ENCODE data around the gene ROCK1. TPM values are rescaled to one million over a fixed set of nuclear protein-coding genes. Genes with fewer than 3 reads are reported as not detected.

The ROCK1 gene
- total RNA-seq, 2 donors from 2014 or later: 59.4 to 63.4 TPM

GRCh38 chr18:21074336-21075323 lies 37.0 kb downstream of the ROCK1 start:
- H3K36me3 Mint-ChIP-seq: no peaks in the 10 kb centered on the region
- no peak for ATAC-seq
- DNase-seq (ENCODE audit: low spot score in 2 of 2): no peak
- peak overlapping the region; percentile 9 to 74 for H3K27ac Mint-ChIP-seq
- H3K9me3 Mint-ChIP-seq: no peaks in the 10 kb centered on the region

- no peak for DNase-seq (ENCODE audit: low spot score in 2 of 2)
- H3K27ac Mint-ChIP-seq: no peak overlapping the region
- no peaks in the 10 kb centered on the region for H3K9me3 Mint-ChIP-seq
- no peak for ATAC-seq
- peaks cover 0 to 2% of the 10 kb centered on the region in 2 donors for H3K36me3 Mint-ChIP-seq
These were observed 38.4 kb downstream of the ROCK1 start for GRCh38 chr18:21073180-21073579.

DNA sequence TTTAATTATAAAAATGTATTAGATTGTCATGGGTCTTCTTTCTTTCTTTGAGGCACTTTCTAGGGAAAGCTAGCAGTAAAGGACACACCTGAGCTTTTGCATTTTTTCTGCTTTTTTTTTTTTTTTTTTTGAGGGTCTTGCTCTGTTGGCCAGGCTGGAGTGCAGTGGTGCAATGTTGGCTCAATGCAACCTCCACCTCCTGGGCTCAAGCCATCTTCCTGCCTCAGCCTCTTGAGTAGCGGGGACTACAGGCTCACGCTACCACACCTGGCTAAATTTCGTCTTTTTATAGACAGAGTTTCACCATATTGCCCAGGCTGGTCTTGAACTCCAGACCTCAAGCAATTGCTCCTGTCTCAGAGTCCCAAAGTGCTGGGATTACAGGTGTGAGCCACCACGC lies 40.5 kb downstream of the ROCK1 start:
- DNase-seq (ENCODE audit: low spot score in 2 of 2): no peak
- Mint-ChIP-seq H3K36me3 (peaks cover 0 to 5% of the 10 kb centered on the region in 2 donors), H3K27ac (no peak overlapping the region), H3K9me3 (no peaks in the 10 kb centered on the region)
- no peak for ATAC-seq

DNA sequence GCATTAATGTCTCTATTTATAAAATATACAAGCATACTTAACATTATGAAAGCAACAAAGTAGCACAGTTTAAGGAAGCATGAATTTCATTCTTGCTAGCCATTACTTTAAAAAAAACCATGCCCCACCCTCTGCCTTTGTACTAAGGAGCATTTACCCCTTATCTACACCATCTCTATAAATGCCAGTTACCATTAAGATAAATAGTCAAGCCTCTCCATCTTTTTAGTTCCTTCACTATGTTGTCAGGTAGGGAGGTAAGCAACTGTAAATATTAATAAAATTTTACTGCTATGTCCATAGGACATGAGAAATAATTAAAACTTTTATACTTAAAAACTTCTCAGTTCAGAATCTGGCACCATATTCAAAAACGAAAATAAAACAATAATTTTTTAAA lies 42.1 kb downstream of the ROCK1 start:
- H3K9me3 Mint-ChIP-seq: no peaks in the 10 kb centered on the region
- peaks cover 0 to 5% of the 10 kb centered on the region in 2 donors for H3K36me3 Mint-ChIP-seq
- ATAC-seq (no peak), DNase-seq (ENCODE audit: low spot score in 2 of 2) (no peak)
- no peak overlapping the region for H3K27ac Mint-ChIP-seq

GRCh38 chr18:21064347-21064746 lies 47.3 kb downstream of the ROCK1 start:
- Mint-ChIP-seq H3K27ac (no peak overlapping the region), H3K36me3 (peaks cover 5 to 10% of the 10 kb centered on the region in 2 donors), H3K9me3 (no peaks in the 10 kb centered on the region)
- ATAC-seq (no peak), DNase-seq (ENCODE audit: low spot score in 2 of 2) (no peak)

DNA sequence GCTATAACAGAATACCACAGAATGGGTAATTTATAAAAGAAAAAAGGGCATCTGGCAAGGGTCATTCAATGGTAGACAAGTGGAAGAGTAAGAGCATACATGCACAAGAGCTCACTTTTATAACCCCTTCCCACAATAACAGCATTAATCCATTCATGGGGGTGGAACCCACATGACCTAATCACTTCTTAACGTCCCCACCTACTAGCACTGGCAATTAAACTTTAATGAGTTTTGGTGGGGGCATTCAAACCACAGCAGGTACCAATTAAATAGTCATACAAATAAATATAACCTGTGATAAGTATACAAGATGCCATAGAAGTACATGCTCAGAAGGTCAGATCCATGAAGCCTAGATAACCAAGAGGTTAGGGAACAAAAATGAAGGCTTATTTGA lies 48.6 kb downstream of the ROCK1 start:
- no peak for DNase-seq (ENCODE audit: low spot score in 2 of 2)
- Mint-ChIP-seq H3K27ac (no peak overlapping the region), H3K36me3 (peaks cover 2 to 10% of the 10 kb centered on the region in 2 donors), H3K9me3 (no peaks in the 10 kb centered on the region)
- no peak for ATAC-seq

- Mint-ChIP-seq H3K36me3 (peaks cover 0 to 8% of the 10 kb centered on the region in 2 donors), H3K9me3 (no peaks in the 10 kb centered on the region), H3K27ac (no peak overlapping the region)
- ATAC-seq (no peak), DNase-seq (ENCODE audit: low spot score in 2 of 2) (no peak)
These were observed 54.5 kb downstream of the ROCK1 start for GRCh38 chr18:21057112-21057511.

- DNase-seq (ENCODE audit: low spot score in 2 of 2) (no peak), ATAC-seq (no peak)
- no peaks in the 10 kb centered on the region for H3K9me3 Mint-ChIP-seq
- H3K36me3 Mint-ChIP-seq: peaks cover 0 to 3% of the 10 kb centered on the region in 2 donors
- H3K27ac Mint-ChIP-seq: no peak overlapping the region
These were observed 55.1 kb downstream of the ROCK1 start for GRCh38 chr18:21056545-21056944.

- ATAC-seq (no peak), DNase-seq (ENCODE audit: low spot score in 2 of 2) (no peak)
- Mint-ChIP-seq H3K27ac (no peak overlapping the region), H3K9me3 (no peaks in the 10 kb centered on the region), H3K36me3 (no peaks in the 10 kb centered on the region)
These were observed 57.3 kb downstream of the ROCK1 start for GRCh38 chr18:21054252-21054821.

DNA sequence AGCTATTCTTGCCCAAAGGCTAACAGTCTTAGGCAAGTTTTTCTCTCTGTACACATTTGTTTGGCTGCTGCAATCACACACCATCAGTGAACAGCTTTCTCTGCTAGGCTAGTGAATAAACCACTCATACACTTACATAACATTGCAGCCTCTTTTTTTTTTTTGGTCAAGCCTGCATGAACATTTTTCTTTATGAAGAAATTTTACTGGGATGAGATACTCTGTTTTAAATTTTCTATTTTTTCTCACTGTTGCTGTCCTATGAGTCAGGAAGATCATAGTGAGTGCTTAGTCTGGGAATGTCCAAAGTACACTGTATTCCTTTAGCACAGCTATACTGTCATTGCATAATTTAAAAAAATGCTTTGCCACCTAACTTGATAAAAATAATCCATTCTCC lies 58.5 kb downstream of the ROCK1 start:
- no peaks in the 10 kb centered on the region for H3K36me3 Mint-ChIP-seq
- no peak overlapping the region for H3K27ac Mint-ChIP-seq
- ATAC-seq: no peak
- no peak for DNase-seq (ENCODE audit: low spot score in 2 of 2)
- no peaks in the 10 kb centered on the region for H3K9me3 Mint-ChIP-seq

- no peaks in the 10 kb centered on the region for H3K9me3 Mint-ChIP-seq
- H3K27ac Mint-ChIP-seq: no peak overlapping the region
- no peaks in the 10 kb centered on the region for H3K36me3 Mint-ChIP-seq
- ATAC-seq (no peak), DNase-seq (ENCODE audit: low spot score in 2 of 2) (no peak)
These were observed 59.2 kb downstream of the ROCK1 start for GRCh38 chr18:21052385-21052784.

DNA sequence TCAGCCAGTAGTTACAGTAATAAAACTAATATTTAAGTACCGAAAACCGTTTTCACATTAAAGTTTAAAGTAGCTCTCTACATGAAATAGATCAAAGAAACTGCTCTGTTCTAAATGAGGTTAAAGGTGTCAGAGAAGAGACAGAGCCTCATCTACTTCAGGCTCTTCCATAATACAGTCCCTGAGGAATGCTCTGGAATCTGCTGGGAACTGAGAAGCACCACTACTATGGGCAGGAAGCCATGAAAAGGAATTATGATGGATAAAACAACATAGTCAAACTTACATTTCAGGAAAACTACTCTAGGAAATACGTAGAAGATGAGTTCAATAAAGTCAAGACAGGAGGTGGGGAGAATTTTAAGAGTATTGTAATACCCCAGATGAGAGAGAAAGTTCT lies 60.0 kb downstream of the ROCK1 start:
- Mint-ChIP-seq H3K36me3 (no peaks in the 10 kb centered on the region), H3K27ac (no peak overlapping the region), H3K9me3 (no peaks in the 10 kb centered on the region)
- ATAC-seq (no peak), DNase-seq (ENCODE audit: low spot score in 2 of 2) (no peak)

DNA sequence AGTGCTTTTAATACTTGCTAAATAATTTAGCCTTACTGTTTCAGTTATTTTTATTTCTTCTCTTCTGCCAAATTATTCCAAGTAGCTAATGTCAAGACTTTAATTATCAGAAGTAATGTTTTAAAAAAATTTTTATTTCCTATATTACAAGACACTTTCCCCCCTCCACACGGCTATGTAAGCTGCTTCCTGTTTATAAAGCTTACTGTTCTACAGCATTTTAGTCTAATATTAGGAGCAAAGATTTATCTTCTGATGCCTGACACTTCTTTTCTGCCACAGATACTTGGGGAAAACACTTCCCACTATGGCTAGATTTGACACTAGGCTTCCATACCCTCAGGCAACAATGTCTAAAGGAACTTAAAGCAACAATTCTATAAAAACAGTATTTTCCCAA lies 62.3 kb downstream of the ROCK1 start:
- no peak overlapping the region for H3K27ac Mint-ChIP-seq
- no peak for DNase-seq (ENCODE audit: low spot score in 2 of 2)
- no peaks in the 10 kb centered on the region for H3K36me3 Mint-ChIP-seq
- H3K9me3 Mint-ChIP-seq: no peaks in the 10 kb centered on the region
- ATAC-seq: no peak

GRCh38 chr18:21047126-21047525 lies 64.5 kb downstream of the ROCK1 start:
- no peak overlapping the region for H3K27ac Mint-ChIP-seq
- DNase-seq (ENCODE audit: low spot score in 2 of 2) (no peak), ATAC-seq (no peak)
- H3K9me3 Mint-ChIP-seq: no peaks in the 10 kb centered on the region
- H3K36me3 Mint-ChIP-seq: peaks cover 0 to 6% of the 10 kb centered on the region in 2 donors

- no peak for ATAC-seq
- DNase-seq (ENCODE audit: low spot score in 2 of 2): no peak
- peaks cover 0 to 20% of the 10 kb centered on the region in 2 donors for H3K36me3 Mint-ChIP-seq
- peak overlapping the region in 1 of 2 donors; percentile 65 for H3K27ac Mint-ChIP-seq
- no peaks in the 10 kb centered on the region for H3K9me3 Mint-ChIP-seq
These were observed 71.1 kb downstream of the ROCK1 start for GRCh38 chr18:21040466-21040865.

DNA sequence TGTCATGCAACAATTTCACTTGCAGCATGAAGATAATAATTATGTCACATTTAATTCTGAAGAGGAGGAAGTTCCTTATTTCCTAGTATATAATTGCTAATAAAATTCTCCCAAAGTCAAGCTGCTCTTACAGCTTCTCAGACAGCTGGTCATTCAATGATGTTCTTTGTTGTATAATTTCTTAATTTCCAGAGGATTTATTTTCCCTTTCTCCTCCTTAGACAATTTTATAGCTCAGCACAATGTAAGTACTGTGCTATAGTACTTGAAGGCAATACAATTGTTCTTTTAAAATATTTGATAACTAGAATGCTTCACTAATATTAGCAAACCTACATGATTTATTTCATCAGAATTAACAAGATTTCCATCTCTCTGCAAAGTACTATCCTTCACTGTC lies 73.4 kb downstream of the ROCK1 start:
- H3K27ac Mint-ChIP-seq: no peak overlapping the region
- DNase-seq (ENCODE audit: low spot score in 2 of 2) (no peak), ATAC-seq (no peak)
- H3K36me3 Mint-ChIP-seq: peaks cover 0 to 30% of the 10 kb centered on the region in 2 donors
- H3K9me3 Mint-ChIP-seq: peaks cover 2 to 3% of the 10 kb centered on the region in 2 donors

- H3K36me3 Mint-ChIP-seq: peaks cover 10 to 42% of the 10 kb centered on the region in 2 donors
- ATAC-seq (no peak), DNase-seq (ENCODE audit: low spot score in 2 of 2) (no peak)
- peaks cover 11 to 12% of the 10 kb centered on the region in 2 donors for H3K9me3 Mint-ChIP-seq
- H3K27ac Mint-ChIP-seq: peak overlapping the region in 1 of 2 donors; percentile 87
These were observed 79.8 kb downstream of the ROCK1 start for GRCh38 chr18:21031845-21032244.

Measured in activated naive CD4-positive, alpha-beta T cell treated with anti-CD3 and anti-CD28 coated beads, Interleukin-2, amount 50 U/mL, for 72 hours (primary cell).